Measurements from ENCODE around the gene SH2D1A. TPM values are rescaled to one million over a fixed set of nuclear protein-coding genes. Genes with fewer than 3 reads are reported as not detected.

Gene SH2D1A
- not detected in 2 replicates for total RNA-seq

DNA sequence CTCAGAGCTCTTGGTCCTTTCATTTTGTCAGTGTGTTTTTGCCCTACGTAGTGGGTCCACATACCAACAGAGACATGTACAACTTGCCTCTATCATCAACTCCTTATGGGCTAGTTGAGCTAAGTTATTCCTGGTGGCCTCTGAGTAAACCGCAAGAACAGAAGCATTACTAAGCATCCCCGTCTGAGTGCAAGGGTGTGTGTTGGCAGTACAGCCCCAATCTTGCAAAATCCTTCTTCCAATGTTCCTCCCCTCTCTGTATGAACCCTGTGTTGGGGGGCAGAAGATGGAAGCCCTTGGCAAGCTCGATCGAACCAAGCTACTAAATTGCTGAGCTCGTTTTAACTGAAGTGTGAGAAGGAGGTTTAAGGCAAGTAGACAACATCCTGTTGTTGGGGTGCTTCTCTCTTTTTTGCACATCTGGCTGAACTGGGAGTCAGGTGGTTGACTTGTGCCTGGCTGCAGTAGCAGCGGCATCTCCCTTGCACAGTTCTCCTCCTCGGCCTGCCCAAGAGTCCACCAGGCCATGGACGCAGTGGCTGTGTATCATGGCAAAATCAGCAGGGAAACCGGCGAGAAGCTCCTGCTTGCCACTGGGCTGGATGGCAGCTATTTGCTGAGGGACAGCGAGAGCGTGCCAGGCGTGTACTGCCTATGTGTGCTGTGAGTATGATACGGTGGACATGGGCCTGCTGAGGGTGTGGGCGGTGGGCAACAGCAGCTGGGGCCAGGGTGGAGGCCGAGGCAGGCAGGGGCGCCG lies at the start of gene SH2D1A:
TSS of gene SH2D1A (plus strand) at position 447 of the 760 bp plus-strand sequence. CDS start at position 527, 80 bp downstream.

DNA sequence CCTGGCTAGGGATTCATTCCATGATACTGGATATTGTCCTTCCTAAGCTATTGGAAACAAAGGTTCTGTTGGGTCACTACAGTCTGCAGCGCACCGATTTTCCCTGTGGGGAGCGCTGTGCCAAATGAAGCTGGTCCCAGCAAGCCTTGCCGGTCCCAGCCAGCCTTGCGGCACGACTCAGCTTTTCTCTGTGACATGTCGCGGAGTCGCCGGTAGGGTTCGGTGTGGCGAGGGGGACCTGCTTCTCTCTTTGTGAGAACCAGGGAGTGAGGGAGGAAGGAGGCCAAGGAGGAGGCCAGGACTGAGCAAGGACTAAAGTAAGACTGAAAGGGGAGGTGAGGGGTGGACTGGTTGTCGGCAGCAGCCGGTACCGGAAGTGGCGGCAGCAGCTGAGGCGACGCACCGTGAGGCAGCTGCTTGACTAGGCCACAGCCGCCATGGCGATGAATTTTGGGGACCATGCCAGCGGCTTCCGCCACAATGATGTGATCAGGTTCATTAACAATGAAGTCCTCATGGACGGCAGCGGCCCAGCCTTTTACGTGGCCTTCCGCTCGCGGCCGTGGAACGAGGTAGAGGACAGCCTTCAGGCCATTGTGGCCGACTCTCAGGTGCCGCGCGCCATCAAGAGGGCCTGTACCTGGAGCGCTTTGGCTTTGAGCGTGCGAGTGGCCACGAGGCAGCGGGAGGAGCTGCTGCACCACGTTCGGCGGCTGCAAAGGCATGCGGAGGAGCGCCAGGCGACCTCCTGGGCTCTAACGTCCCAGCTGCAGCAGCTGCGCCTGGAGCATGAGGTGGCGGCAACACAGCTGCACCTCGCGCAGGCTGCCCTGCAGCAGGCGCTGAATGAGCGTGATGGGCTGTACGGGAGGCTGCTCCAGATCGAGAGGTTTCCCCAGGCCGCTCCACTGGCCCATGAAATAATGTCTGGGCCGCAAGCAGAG lies 13.6 kb upstream of the SH2D1A start, which contains the start of gene TEX13D:
TSS of gene TEX13D (plus strand) at position 180 of the 944 bp plus-strand sequence. CDS start at position 438, 258 bp downstream.

Other genes starting within 250 kb of the SH2D1A start
- gene TEX13D, start 13.9 kb upstream of the SH2D1A start, total RNA-seq = not detected in 2 replicates